Astrocyte (in vitro differentiated cells and primary cell): Measurements from ENCODE around the gene LARP6. TPM values are rescaled to one million over a fixed set of nuclear protein-coding genes. Genes with fewer than 3 reads are reported as not detected.
A peak's percentile ranks its signal among the peaks of the same experiment; 100 is the strongest.

Experiments used
- DNase-seq: peaks from one replicate; pipeline ENCODE4 v3.0.0-alpha.2; 2010; ENCODE audit warnings: low read depth
- FAIRE-seq: peaks from 2 replicates; lab custom pipeline; 2011; peaks lifted over from hg19 to GRCh38; lab: Jason Lieb, UNC
- H2AFZ ChIP-seq: 2 replicates; pipeline ENCODE4 v1.6.0; 2012; ENCODE audit warnings: low read depth, low read length, inconsistent platforms
- H3K27ac ChIP-seq: 2 replicates; pipeline ENCODE4 v1.5.1; 2011; ENCODE audit warnings: low read depth, low read length, inconsistent platforms
- H3K27me3 ChIP-seq: 2 replicates; pipeline ENCODE4 v1.6.0; 2011; ENCODE audit warnings: low read length, inconsistent platforms; ENCODE audit not compliant: insufficient read depth
- H3K36me3 ChIP-seq: 2 replicates; pipeline ENCODE4 v1.5.1; 2011; ENCODE audit warnings: low read length, inconsistent platforms; ENCODE audit not compliant: insufficient read depth
- H3K4me1 ChIP-seq: 2 replicates; pipeline ENCODE4 v1.5.1; 2011; ENCODE audit warnings: low read length, inconsistent platforms; ENCODE audit not compliant: insufficient read depth
- H3K4me2 ChIP-seq: 2 replicates; pipeline ENCODE4 v1.6.0; 2012; ENCODE audit warnings: low read length, inconsistent platforms
- H3K4me3 ChIP-seq: 2 replicates; pipeline ENCODE4 v1.5.1; 2011; ENCODE audit warnings: low read depth, mild to moderate bottlenecking, low read length, inconsistent platforms; ENCODE audit not compliant: insufficient read depth
- H3K79me2 ChIP-seq: 2 replicates; pipeline ENCODE4 v1.6.0; 2012; ENCODE audit warnings: mild to moderate bottlenecking, low read length, inconsistent platforms; ENCODE audit not compliant: insufficient read depth
- H3K9ac ChIP-seq: 2 replicates; pipeline ENCODE4 v1.6.0; 2012; ENCODE audit warnings: mild to moderate bottlenecking, low read length, inconsistent platforms
- H3K9me3 ChIP-seq: 2 replicates; pipeline ENCODE4 v1.5.1; 2012; ENCODE audit warnings: low read depth, mild to moderate bottlenecking, low read length, inconsistent platforms; ENCODE audit not compliant: insufficient read depth
- H4K20me1 ChIP-seq: 2 replicates; pipeline ENCODE4 v1.6.0; 2012; ENCODE audit warnings: low read length, inconsistent platforms; ENCODE audit not compliant: insufficient read depth
- H3K27ac Mint-ChIP-seq: one replicate; pipeline ENCODE4 v1.8.0; 2021; ENCODE audit warnings: mild to moderate bottlenecking, mixed read lengths; ENCODE audit not compliant: unreplicated experiment
- H3K27me3 Mint-ChIP-seq: one replicate; pipeline ENCODE4 v1.8.0; 2021; ENCODE audit warnings: low read depth, mixed read lengths; ENCODE audit not compliant: unreplicated experiment
- H3K36me3 Mint-ChIP-seq: one replicate; pipeline ENCODE4 v1.8.0; 2021; ENCODE audit warnings: low read depth, mixed read lengths; ENCODE audit not compliant: unreplicated experiment
- H3K4me1 Mint-ChIP-seq: one replicate; pipeline ENCODE4 v1.8.0; 2021; ENCODE audit warnings: low read depth, mixed read lengths; ENCODE audit not compliant: unreplicated experiment
- H3K4me3 Mint-ChIP-seq: one replicate; pipeline ENCODE4 v1.8.0; 2021; ENCODE audit warnings: mild to moderate bottlenecking, moderate library complexity, mixed read lengths; ENCODE audit not compliant: unreplicated experiment
- H3K9me3 Mint-ChIP-seq: one replicate; pipeline ENCODE4 v1.8.0; 2021; ENCODE audit warnings: mild to moderate bottlenecking, mixed read lengths; ENCODE audit not compliant: unreplicated experiment
- CTCF ChIP-seq: IDR thresholded peaks from 2 replicates; pipeline ENCODE4 v1.5.1; 2011; ENCODE audit warnings: low read depth, mild to moderate bottlenecking, inconsistent platforms, low read length, moderate library complexity; ENCODE audit not compliant: insufficient read depth
- EZH2 ChIP-seq: IDR thresholded peaks from 2 replicates; pipeline ENCODE4 v1.6.1; 2012; ENCODE audit warnings: mild to moderate bottlenecking, low read length, inconsistent platforms; ENCODE audit not compliant: insufficient read depth
- total RNA-seq: library from RNA; stranded (reverse); gene quantifications from 2 replicates; pipeline ENCODE4 v1.2.1, GENCODE V29; 2021

LARP6 gene
- total RNA-seq, 1 donor from 2014 or later: 61.5 TPM

GRCh38 chr15:70892912-70893560, 39.1 kb upstream of the LARP6 start:
- DNase-seq: peak; percentile 41
- peak overlapping the region; percentile 86 for H3K27ac Mint-ChIP-seq
- Histone ChIP-seq H3K4me1 (peaks cover 8% of the 10 kb centered on the region), H3K4me3 (peak overlapping the region; percentile 94), H4K20me1 (no peaks in the 10 kb centered on the region), H3K27ac (peak overlapping the region; percentile 89), H3K79me2 (peaks cover 22% of the 10 kb centered on the region), H2AFZ (peak overlapping the region; percentile 83), H3K36me3 (peaks cover 3% of the 10 kb centered on the region), H3K4me2 (peak overlapping the region; percentile 89), H3K9ac (peak overlapping the region; percentile 87), H3K27me3 (no peaks in the 10 kb centered on the region), H3K9me3 (no peaks in the 10 kb centered on the region)
- H3K36me3 Mint-ChIP-seq: no peaks in the 10 kb centered on the region
- H3K4me1 Mint-ChIP-seq: peaks cover 5% of the 10 kb centered on the region
- TF ChIP-seq CTCF (peak; percentile 69), EZH2 (no peak)
- H3K4me3 Mint-ChIP-seq: peak overlapping the region; percentile 96
- H3K27me3 Mint-ChIP-seq: no peaks in the 10 kb centered on the region
- H3K9me3 Mint-ChIP-seq: peaks cover 2% of the 10 kb centered on the region
- peak; percentile 26 for FAIRE-seq

- peaks cover 3% of the 10 kb centered on the region for H3K36me3 ChIP-seq
- H3K36me3 Mint-ChIP-seq: no peaks in the 10 kb centered on the region
- H3K4me1 Mint-ChIP-seq: peaks cover 5% of the 10 kb centered on the region
- H3K9me3 Mint-ChIP-seq: peaks cover 2% of the 10 kb centered on the region
- H3K27me3 Mint-ChIP-seq: no peaks in the 10 kb centered on the region
- H2AFZ ChIP-seq: peak within 1 kb of the TSS; percentile 83
- TF ChIP-seq CTCF: no peak
- TF ChIP-seq EZH2: no peak
- no peaks in the 10 kb centered on the region for H3K27me3 ChIP-seq
- FAIRE-seq: peak; percentile 95
- no peaks in the 10 kb centered on the region for H4K20me1 ChIP-seq
- peak; percentile 93 for DNase-seq
- H3K4me1 ChIP-seq: peaks cover 8% of the 10 kb centered on the region
- H3K4me3 Mint-ChIP-seq: peak within 1 kb of the TSS; percentile 96
- H3K27ac Mint-ChIP-seq: peak within 1 kb of the TSS; percentile 86
- H3K4me2 ChIP-seq: peak within 1 kb of the TSS; percentile 89
- peak within 1 kb of the TSS; percentile 89 for H3K27ac ChIP-seq
- peak within 1 kb of the TSS; percentile 94 for H3K4me3 ChIP-seq
- no peaks in the 10 kb centered on the region for H3K9me3 ChIP-seq
- peaks cover 22% of the 10 kb centered on the region for H3K79me2 ChIP-seq
- peak within 1 kb of the TSS; percentile 87 for H3K9ac ChIP-seq
Measured at GRCh38 chr15:70892002-70892911, 38.3 kb upstream of the LARP6 start, which contains the start of the genes LRRC49 and THAP10. Gene LRRC49 (plus strand): TSS chr15:70892826. CDS start chr15:70892895, 69 bp downstream. Gene THAP10 (minus strand): TSS chr15:70892433. CDS start chr15:70892272, 161 bp downstream.
